ELR (cell line): ENCODE data around the gene COX6B2.
"Not testable (repeated sequence)": the region's sequence is repeated elsewhere in the genome, so short reads cannot be mapped to it uniquely, and the experiment has no call there.

Experiments used
- DNase-seq: peaks from one replicate; pipeline ENCODE4 v3.0.0-alpha.2; 2015; ENCODE audit warnings: low read depth

The COX6B2 gene

GRCh38 chr19:55354698-55355212 lies at the start of gene COX6B2:
TSS of gene COX6B2 (minus strand) at chr19:55354719. CDS start at chr19:55354521, 198 bp downstream.
- no peak for DNase-seq

- DNase-seq, result no peak
Measured at GRCh38 chr19:55402509-55402908, 48.0 kb upstream of the COX6B2 start.

GRCh38 chr19:55401390-55401789 lies 46.9 kb upstream of the COX6B2 start:
- not testable (repeated sequence) for DNase-seq

GRCh38 chr19:55400281-55401087 lies 46.0 kb upstream of the COX6B2 start:
- no peak for DNase-seq

- no peak for DNase-seq
Measured at GRCh38 chr19:55398200-55398925, 43.8 kb upstream of the COX6B2 start.

- DNase-seq, result no peak
Measured at GRCh38 chr19:55392820-55393761, 38.6 kb upstream of the COX6B2 start.

GRCh38 chr19:55391702-55392615 lies 37.4 kb upstream of the COX6B2 start:
- peak; percentile 69 for DNase-seq

GRCh38 chr19:55391191-55391670 lies 36.7 kb upstream of the COX6B2 start:
- no peak for DNase-seq

- DNase-seq, result peak; percentile 53
Measured at GRCh38 chr19:55390461-55390880, 36.0 kb upstream of the COX6B2 start.

- no peak for DNase-seq
Measured at GRCh38 chr19:55389386-55390317, 35.1 kb upstream of the COX6B2 start.

GRCh38 chr19:55387736-55388497 lies 33.4 kb upstream of the COX6B2 start:
- DNase-seq, result no peak

GRCh38 chr19:55386493-55386971 lies 32.0 kb upstream of the COX6B2 start:
- DNase-seq, result no peak

GRCh38 chr19:55385724-55386492 lies 31.4 kb upstream of the COX6B2 start, which contains the start of gene RPL28:
TSS of gene RPL28 (plus strand) at chr19:55385932. CDS start at chr19:55386358, 426 bp downstream.
- DNase-seq, result peak; percentile 99

- peak; percentile 96 for DNase-seq
Measured at GRCh38 chr19:55384920-55385723, 30.6 kb upstream of the COX6B2 start.

- no peak for DNase-seq
Measured at GRCh38 chr19:55384131-55384919, 29.8 kb upstream of the COX6B2 start, which contains the start of gene TMEM238. TSS of gene TMEM238 (minus strand) at chr19:55384292. CDS start at chr19:55384259, 33 bp downstream.
